NCI-H226 (cell line): ENCODE results near the gene TMEM184A.
A peak's percentile ranks its signal among the peaks of the same experiment; 100 is the strongest.

Source experiments
- DNase-seq: peaks from one replicate; pipeline ENCODE4 v3.0.0-alpha.2; 2015

TMEM184A gene

GRCh38 chr7:1567049-1567771, 11.2 kb upstream of the TMEM184A start:
- DNase-seq, result no peak

GRCh38 chr7:1566687-1567048, 10.7 kb upstream of the TMEM184A start:
- no peak for DNase-seq

- DNase-seq, result peak; percentile 64
Observed at GRCh38 chr7:1564603-1565022, 8.6 kb upstream of the TMEM184A start.

GRCh38 chr7:1563981-1564602, 8.1 kb upstream of the TMEM184A start:
- DNase-seq, result no peak

- no peak for DNase-seq
Observed at GRCh38 chr7:1562597-1563051, 6.6 kb upstream of the TMEM184A start.

- no peak for DNase-seq
Observed at GRCh38 chr7:1562116-1562515, 6.1 kb upstream of the TMEM184A start.

- no peak for DNase-seq
Observed at GRCh38 chr7:1561036-1561940, 5.3 kb upstream of the TMEM184A start.

GRCh38 chr7:1560620-1561031, 4.6 kb upstream of the TMEM184A start:
- no peak for DNase-seq

- DNase-seq, result no peak
Observed at GRCh38 chr7:1559626-1560590, 3.9 kb upstream of the TMEM184A start.

- DNase-seq, result no peak
Observed at GRCh38 chr7:1558841-1559625, 3.0 kb upstream of the TMEM184A start.

- no peak for DNase-seq
Observed at GRCh38 chr7:1558181-1558811, 2.3 kb upstream of the TMEM184A start.

- DNase-seq, result no peak
Observed at GRCh38 chr7:1557771-1558170, 1.8 kb upstream of the TMEM184A start.

- no peak for DNase-seq
Observed at GRCh38 chr7:1557006-1557405, 1.0 kb upstream of the TMEM184A start.

GRCh38 chr7:1555046-1555812, 776 bp downstream of the TMEM184A start:
- DNase-seq, result peak; percentile 100

GRCh38 chr7:1554333-1555045, 1.5 kb downstream of the TMEM184A start:
- DNase-seq, result no peak

GRCh38 chr7:1553512-1554210, 2.3 kb downstream of the TMEM184A start:
- DNase-seq, result no peak

- DNase-seq, result no peak
Observed at GRCh38 chr7:1552200-1552599, 3.8 kb downstream of the TMEM184A start.

- DNase-seq, result no peak
Observed at GRCh38 chr7:1550846-1551155, 5.2 kb downstream of the TMEM184A start.
